Measurements from ENCODE around the gene ZBTB8A. TPM values are rescaled to one million over a fixed set of nuclear protein-coding genes. Genes with fewer than 3 reads are reported as not detected.
A peak's percentile ranks its signal among the peaks of the same experiment; 100 is the strongest.

The ZBTB8A gene
- total and polyA plus RNA-seq, 2 of the 13 experiments (the other 11 are each of a cell fraction or from before 2014, with no cell fraction given) = 1.3 to 3.7 TPM

DNA sequence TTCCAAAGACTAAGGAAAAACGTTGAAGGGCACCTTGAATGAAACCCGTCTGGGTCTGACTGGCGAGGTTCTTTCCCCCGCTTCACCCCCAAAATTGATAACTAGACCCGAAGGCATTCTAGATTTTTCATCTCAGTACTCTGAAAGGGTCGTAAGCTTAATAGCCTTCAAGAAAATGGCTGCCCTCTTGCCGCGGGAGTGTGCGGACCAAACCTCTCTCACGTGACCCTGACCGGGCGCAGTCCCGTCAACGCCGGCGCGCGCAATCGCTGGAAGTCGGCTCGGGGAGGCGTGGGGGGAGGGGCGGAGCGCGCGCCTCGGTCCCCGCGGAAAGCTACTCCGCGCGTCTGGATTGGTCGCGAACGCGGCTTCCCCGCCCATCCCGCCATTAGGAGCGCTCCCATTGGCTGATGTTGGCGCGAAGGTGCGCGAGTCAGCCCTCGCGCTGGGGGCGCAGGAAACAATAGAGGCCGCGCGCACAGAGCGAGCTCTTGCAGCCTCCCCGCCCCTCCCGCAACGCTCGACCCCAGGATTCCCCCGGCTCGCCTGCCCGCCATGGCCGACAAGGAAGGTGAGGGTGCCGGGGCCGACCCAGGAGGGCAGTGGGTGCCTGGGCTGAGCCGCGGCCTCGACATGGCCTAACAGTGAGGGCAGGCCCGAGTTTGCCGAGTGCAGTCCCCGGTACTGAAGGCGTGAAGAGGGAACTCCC lies 111.7 kb downstream of the ZBTB8A start, which contains the start of gene RBBP4 (continued):
- TF ChIP-seq ZNF17 (CRISPR knock-in tag; IDR thresholded peaks at IDR 0.05) (no peak; the same call in 1 of the 2 replicates), ZNF430 (CRISPR knock-in tag; IDR thresholded peaks at IDR 0.05) (peak; percentile 93; the same call in 1 of the 2 replicates), TSC22D2 (CRISPR knock-in tag; IDR thresholded peaks at IDR 0.05; ENCODE audit: borderline replicate concordance) (no peak; the same call in 1 of the 2 replicates), XBP1 (CRISPR knock-in tag; IDR thresholded peaks at IDR 0.05) (no peak), ZNF543 (CRISPR knock-in tag; IDR thresholded peaks at IDR 0.05) (peak; percentile 92; the same call in 1 of the 2 replicates), ZMYM4 (CRISPR knock-in tag; IDR thresholded peaks at IDR 0.05) (peak; percentile 61), ELF4 (CRISPR knock-in tag; IDR thresholded peaks at IDR 0.05; ENCODE audit: borderline replicate concordance) (peak; percentile 51; the same call in 1 of the 2 replicates), SALL1 (CRISPR knock-in tag; IDR thresholded peaks at IDR 0.05) (peak; percentile 84), ZC3H13 (CRISPR knock-in tag; IDR thresholded peaks at IDR 0.05) (peak; percentile 77; the same call in 1 of the 2 replicates), RAD21 (CRISPR knock-in tag; IDR thresholded peaks at IDR 0.05) (no peak; the same call in 1 of the 2 replicates), NCOA5 (CRISPR knock-in tag; IDR thresholded peaks at IDR 0.05) (no peak), NFE2 (CRISPR knock-in tag; IDR thresholded peaks at IDR 0.05) (no peak), ZSCAN21 (CRISPR knock-in tag; IDR thresholded peaks at IDR 0.05; ENCODE audit: borderline replicate concordance) (peak; percentile 97), ONECUT2 (CRISPR knock-in tag; IDR thresholded peaks at IDR 0.05) (no peak), ZNF724P (CRISPR knock-in tag; IDR thresholded peaks at IDR 0.05; ENCODE audit: borderline replicate concordance) (peak; percentile 78; the same call in 1 of the 2 replicates), THAP11 (CRISPR knock-in tag; IDR thresholded peaks at IDR 0.05) (peak; percentile 75), ZNF432 (CRISPR knock-in tag; IDR thresholded peaks at IDR 0.05; ENCODE audit: borderline replicate concordance) (no peak), MYNN (CRISPR knock-in tag; IDR thresholded peaks at IDR 0.05; ENCODE audit: low read depth) (no peak), HMG20A (CRISPR knock-in tag; IDR thresholded peaks at IDR 0.05; ENCODE audit: borderline replicate concordance) (no peak), ZNF782 (CRISPR knock-in tag; IDR thresholded peaks at IDR 0.05; ENCODE audit: borderline replicate concordance) (no peak; the same call in 1 of the 2 replicates), ZNF282 (IDR thresholded peaks at IDR 0.05; ENCODE audit: partially characterized antibody) (no peak)
- TF ChIP-seq, protein P1, sequence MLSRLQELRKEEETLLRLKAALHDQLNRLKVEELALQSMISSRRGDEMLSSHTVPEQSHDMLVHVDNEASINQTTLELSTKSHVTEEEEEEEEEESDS (CRISPR knock-in tag; IDR thresholded peaks at IDR 0.05; ENCODE audit: borderline replicate concordance) = 0 out of 2 replicates have a peak, but pooled peaks have one; percentile 58
- TF ChIP-seq, protein P2, sequence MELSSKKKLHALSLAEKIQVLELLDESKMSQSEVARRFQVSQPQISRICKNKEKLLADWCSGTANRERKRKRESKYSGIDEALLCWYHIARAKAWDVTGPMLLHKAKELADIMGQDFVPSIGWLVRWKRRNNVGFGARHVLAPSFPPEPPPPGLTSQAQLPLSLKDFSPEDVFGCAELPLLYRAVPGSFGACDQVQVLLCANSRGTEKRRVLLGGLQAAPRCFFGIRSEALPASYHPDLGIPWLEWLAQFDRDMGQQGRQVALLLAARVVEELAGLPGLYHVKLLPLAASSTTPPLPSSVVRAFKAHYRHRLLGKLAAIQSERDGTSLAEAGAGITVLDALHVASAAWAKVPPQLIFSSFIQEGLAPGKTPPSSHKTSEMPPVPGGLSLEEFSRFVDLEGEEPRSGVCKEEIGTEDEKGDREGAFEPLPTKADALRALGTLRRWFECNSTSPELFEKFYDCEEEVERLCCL (CRISPR knock-in tag; IDR thresholded peaks at IDR 0.05; ENCODE audit: borderline replicate concordance) = peak; percentile 36; the same call in 1 of the 2 replicates
- TF ChIP-seq, protein P3, sequence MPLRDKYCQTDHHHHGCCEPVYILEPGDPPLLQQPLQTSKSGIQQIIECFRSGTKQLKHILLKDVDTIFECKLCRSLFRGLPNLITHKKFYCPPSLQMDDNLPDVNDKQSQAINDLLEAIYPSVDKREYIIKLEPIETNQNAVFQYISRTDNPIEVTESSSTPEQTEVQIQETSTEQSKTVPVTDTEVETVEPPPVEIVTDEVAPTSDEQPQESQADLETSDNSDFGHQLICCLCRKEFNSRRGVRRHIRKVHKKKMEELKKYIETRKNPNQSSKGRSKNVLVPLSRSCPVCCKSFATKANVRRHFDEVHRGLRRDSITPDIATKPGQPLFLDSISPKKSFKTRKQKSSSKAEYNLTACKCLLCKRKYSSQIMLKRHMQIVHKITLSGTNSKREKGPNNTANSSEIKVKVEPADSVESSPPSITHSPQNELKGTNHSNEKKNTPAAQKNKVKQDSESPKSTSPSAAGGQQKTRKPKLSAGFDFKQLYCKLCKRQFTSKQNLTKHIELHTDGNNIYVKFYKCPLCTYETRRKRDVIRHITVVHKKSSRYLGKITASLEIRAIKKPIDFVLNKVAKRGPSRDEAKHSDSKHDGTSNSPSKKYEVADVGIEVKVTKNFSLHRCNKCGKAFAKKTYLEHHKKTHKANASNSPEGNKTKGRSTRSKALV (CRISPR knock-in tag; IDR thresholded peaks at IDR 0.05) = no peak; the same call in none of the 2 replicates
- TF ChIP-seq, protein P4, sequence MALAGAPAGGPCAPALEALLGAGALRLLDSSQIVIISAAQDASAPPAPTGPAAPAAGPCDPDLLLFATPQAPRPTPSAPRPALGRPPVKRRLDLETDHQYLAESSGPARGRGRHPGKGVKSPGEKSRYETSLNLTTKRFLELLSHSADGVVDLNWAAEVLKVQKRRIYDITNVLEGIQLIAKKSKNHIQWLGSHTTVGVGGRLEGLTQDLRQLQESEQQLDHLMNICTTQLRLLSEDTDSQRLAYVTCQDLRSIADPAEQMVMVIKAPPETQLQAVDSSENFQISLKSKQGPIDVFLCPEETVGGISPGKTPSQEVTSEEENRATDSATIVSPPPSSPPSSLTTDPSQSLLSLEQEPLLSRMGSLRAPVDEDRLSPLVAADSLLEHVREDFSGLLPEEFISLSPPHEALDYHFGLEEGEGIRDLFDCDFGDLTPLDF (CRISPR knock-in tag; IDR thresholded peaks at IDR 0.05) = peak; percentile 99

Measured in HepG2 (cell line).